ENCODE results near the gene ZNF276. TPM values are rescaled to one million over a fixed set of nuclear protein-coding genes. Genes with fewer than 3 reads are reported as not detected.

Gene ZNF276
- total RNA-seq, 2 donors from 2014 or later = 103 to 104 TPM

GRCh38 chr16:89700100-89700648 is 21.2 kb upstream of the ZNF276 start:
- Mint-ChIP-seq H3K27me3 (no peaks in the 10 kb centered on the region), H3K27ac (peak overlapping the region; percentile 68), H3K36me3 (ENCODE audit: low read depth) (no peaks in the 10 kb centered on the region), H3K4me3 (peak overlapping the region; percentile 84), H3K4me1 (peaks cover 10% of the 10 kb centered on the region)
- ATAC-seq = peak; percentile 32
- H3K9me3 ChIP-seq (ENCODE audit: control insufficient read depth, low read length, poor library complexity, severe bottlenecking) = no peaks in the 10 kb centered on the region
- DNase-seq = peak; percentile 94 to 96 (median 94)

DNA sequence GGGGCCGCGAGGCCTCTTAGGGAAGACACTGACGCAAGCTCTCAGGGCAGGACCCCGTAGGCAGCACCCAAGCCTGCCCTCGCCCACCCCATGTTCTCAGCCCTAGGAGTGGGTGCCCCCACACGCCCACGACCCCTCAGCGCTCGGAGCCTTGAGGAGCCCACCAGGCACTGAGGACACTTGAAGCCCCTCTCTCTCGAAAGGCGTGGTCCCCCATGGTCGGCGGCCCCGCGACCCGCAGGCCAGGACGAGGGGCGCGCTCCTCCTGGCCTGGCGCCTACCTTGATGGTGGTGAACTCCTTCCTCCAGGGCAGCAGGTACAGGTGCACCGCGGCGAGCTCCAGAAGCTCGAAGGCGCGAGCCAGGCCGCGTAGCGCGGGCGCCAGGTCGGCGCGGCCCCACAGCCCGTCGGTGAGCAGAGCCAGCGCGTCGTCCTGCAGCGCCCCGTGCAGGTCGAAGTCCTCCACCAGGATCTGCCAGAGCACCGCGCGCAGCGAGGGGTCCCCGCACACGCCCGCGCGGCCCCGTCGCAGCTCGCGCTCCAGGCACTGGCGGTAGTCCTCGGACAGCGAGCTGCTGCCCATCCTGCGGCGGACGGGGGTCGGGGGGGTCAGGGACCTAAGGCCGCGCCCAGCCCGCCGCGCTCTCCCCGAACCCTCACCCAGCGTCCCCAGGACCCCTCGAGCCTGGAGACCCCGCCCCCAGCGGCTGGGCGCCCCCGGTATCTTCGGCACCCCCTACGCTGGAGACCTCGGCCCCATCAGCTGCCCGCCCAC is 20.5 kb upstream of the ZNF276 start:
- Mint-ChIP-seq H3K27me3 (no peaks in the 10 kb centered on the region), H3K4me3 (peak overlapping the region; percentile 84), H3K36me3 (ENCODE audit: low read depth) (no peaks in the 10 kb centered on the region), H3K27ac (peak overlapping the region; percentile 68), H3K4me1 (peaks cover 11% of the 10 kb centered on the region)
- peak; percentile 24 for ATAC-seq
- DNase-seq = peak; percentile 42 to 49 (median 45)
- H3K9me3 ChIP-seq (ENCODE audit: control insufficient read depth, low read length, poor library complexity, severe bottlenecking) = no peaks in the 10 kb centered on the region

GRCh38 chr16:89701425-89702406 is 19.6 kb upstream of the ZNF276 start, which contains the start of gene SPATA2L:
Gene SPATA2L (minus strand): TSS chr16:89701705. CDS start chr16:89701232, 473 bp downstream.
- peak; percentile 84 for ATAC-seq
- peaks cover 15% of the 10 kb centered on the region for H3K4me1 Mint-ChIP-seq
- no peaks in the 10 kb centered on the region for H3K27me3 Mint-ChIP-seq
- H3K27ac Mint-ChIP-seq = peak within 1 kb of the TSS; percentile 68
- peak within 1 kb of the TSS; percentile 84 for H3K4me3 Mint-ChIP-seq
- H3K9me3 ChIP-seq (ENCODE audit: control insufficient read depth, low read length, poor library complexity, severe bottlenecking) = no peaks in the 10 kb centered on the region
- peak; percentile 97 to 98 (median 98) for DNase-seq
- no peaks in the 10 kb centered on the region for H3K36me3 Mint-ChIP-seq (ENCODE audit: low read depth)

- DNase-seq = no peak
- no peaks in the 10 kb centered on the region for H3K9me3 ChIP-seq (ENCODE audit: control insufficient read depth, low read length, poor library complexity, severe bottlenecking)
- no peak overlapping the region for H3K27ac Mint-ChIP-seq
- H3K27me3 Mint-ChIP-seq = no peaks in the 10 kb centered on the region
- peaks cover 15% of the 10 kb centered on the region for H3K4me1 Mint-ChIP-seq
- ATAC-seq = no peak
- H3K4me3 Mint-ChIP-seq = no peak overlapping the region
- no peaks in the 10 kb centered on the region for H3K36me3 Mint-ChIP-seq (ENCODE audit: low read depth)
Measured at GRCh38 chr16:89704281-89704680, 17.1 kb upstream of the ZNF276 start.

DNA sequence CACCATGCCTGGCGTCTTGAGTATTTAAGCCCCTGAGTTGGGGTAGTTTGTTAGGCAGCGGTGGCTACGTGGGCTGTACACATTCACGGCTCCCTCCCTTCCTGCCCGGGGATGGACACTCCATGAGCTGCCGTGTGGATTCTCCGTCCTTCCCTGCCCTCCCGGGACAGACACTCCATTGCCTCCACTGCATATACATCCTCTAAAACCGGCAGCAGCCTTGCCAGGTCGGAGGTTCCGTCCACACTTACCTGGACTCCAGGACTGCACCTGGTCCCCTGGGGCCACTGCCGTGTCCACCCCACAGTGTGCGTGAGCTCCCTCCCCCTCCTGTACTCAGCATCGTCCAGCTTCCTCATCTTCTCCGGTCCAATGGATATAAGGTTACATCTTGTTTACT is 16.3 kb upstream of the ZNF276 start:
- Mint-ChIP-seq H3K36me3 (ENCODE audit: low read depth) (no peaks in the 10 kb centered on the region), H3K4me1 (peaks cover 13% of the 10 kb centered on the region), H3K27ac (no peak overlapping the region), H3K27me3 (no peaks in the 10 kb centered on the region), H3K4me3 (no peak overlapping the region)
- H3K9me3 ChIP-seq (ENCODE audit: control insufficient read depth, low read length, poor library complexity, severe bottlenecking) = no peaks in the 10 kb centered on the region
- DNase-seq (no peak), ATAC-seq (no peak)

GRCh38 chr16:89706518-89707260 is 14.6 kb upstream of the ZNF276 start:
- Mint-ChIP-seq H3K4me3 (no peak overlapping the region), H3K36me3 (ENCODE audit: low read depth) (no peaks in the 10 kb centered on the region), H3K4me1 (peaks cover 8% of the 10 kb centered on the region), H3K27me3 (no peaks in the 10 kb centered on the region), H3K27ac (no peak overlapping the region)
- DNase-seq (no peak), ATAC-seq (no peak)
- no peaks in the 10 kb centered on the region for H3K9me3 ChIP-seq (ENCODE audit: control insufficient read depth, low read length, poor library complexity, severe bottlenecking)

DNA sequence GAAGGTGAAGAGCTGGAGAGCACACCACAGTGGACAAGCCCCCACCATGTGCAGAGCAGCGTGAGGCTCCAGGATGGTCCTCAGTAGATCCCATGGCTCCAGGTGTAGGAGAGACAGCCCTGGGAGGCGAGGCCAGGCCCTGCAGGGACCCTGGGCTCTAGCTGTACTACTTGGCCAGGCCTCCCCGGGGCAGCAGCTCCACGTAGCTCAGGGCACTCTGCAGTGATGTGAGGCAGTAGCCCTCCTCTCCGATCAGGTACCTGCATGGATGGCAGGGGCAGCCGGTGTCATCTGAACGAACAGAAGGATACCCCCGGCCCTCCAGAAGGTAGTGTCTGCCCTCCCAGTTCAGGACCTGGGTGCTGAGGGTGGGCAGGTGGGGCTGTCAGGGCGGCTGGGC is 13.6 kb upstream of the ZNF276 start:
- Mint-ChIP-seq H3K4me1 (peaks cover 5% of the 10 kb centered on the region), H3K27me3 (no peaks in the 10 kb centered on the region), H3K4me3 (no peak overlapping the region), H3K27ac (no peak overlapping the region), H3K36me3 (ENCODE audit: low read depth) (no peaks in the 10 kb centered on the region)
- H3K9me3 ChIP-seq (ENCODE audit: control insufficient read depth, low read length, poor library complexity, severe bottlenecking) = no peaks in the 10 kb centered on the region
- DNase-seq = no peak
- ATAC-seq = no peak

DNA sequence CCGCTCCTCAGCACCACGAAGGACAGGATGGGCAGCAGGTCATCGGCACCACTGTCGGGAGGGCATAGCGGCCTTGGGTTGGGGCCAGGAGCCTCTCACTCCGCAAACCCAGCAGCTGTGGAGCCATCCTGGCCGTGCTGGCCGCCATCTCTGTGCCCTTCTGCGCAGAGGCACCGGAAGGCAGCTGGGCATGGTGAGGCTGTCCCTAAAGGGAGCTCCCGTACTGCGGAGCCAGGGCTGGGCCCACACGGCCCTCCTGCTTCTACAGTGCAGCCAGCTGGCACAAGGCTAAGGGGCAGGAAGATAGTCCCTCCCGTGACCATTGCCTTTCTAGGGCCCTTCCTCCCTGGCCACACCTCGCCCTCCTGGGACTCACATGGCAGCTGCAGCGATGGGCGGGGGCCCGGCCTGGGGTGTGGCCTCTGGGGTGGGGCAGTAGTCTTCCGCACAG is 12.8 kb upstream of the ZNF276 start:
- no peaks in the 10 kb centered on the region for H3K9me3 ChIP-seq (ENCODE audit: control insufficient read depth, low read length, poor library complexity, severe bottlenecking)
- no peak for DNase-seq
- ATAC-seq = no peak
- no peaks in the 10 kb centered on the region for H3K27me3 Mint-ChIP-seq
- peaks cover 5% of the 10 kb centered on the region for H3K4me1 Mint-ChIP-seq
- H3K4me3 Mint-ChIP-seq = no peak overlapping the region
- no peaks in the 10 kb centered on the region for H3K36me3 Mint-ChIP-seq (ENCODE audit: low read depth)
- no peak overlapping the region for H3K27ac Mint-ChIP-seq

DNA sequence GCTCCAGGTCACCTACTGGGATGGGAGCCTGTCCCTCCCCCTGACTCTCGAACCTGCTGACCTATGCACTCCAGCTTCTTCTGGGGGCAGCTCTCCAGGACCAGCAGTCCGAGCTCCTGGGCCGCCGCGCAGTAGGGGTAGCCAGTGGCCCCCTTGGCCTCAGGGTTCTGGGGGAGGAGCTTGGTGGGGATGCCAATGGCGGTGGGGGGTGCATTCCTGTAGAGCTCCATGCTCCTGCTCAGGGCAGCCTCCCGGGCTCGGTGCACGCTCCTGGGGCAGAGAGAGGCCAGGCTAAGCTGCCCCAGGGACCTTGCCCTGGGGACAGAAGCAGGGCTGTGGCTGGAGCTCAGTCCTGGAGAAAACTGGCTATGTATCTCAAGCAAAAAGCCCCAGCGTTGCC is 12.2 kb upstream of the ZNF276 start:
- no peaks in the 10 kb centered on the region for H3K36me3 Mint-ChIP-seq (ENCODE audit: low read depth)
- no peaks in the 10 kb centered on the region for H3K27me3 Mint-ChIP-seq
- H3K4me3 Mint-ChIP-seq = no peak overlapping the region
- DNase-seq (no peak), ATAC-seq (no peak)
- H3K27ac Mint-ChIP-seq = no peak overlapping the region
- peaks cover 5% of the 10 kb centered on the region for H3K4me1 Mint-ChIP-seq
- H3K9me3 ChIP-seq (ENCODE audit: control insufficient read depth, low read length, poor library complexity, severe bottlenecking) = no peaks in the 10 kb centered on the region

DNA sequence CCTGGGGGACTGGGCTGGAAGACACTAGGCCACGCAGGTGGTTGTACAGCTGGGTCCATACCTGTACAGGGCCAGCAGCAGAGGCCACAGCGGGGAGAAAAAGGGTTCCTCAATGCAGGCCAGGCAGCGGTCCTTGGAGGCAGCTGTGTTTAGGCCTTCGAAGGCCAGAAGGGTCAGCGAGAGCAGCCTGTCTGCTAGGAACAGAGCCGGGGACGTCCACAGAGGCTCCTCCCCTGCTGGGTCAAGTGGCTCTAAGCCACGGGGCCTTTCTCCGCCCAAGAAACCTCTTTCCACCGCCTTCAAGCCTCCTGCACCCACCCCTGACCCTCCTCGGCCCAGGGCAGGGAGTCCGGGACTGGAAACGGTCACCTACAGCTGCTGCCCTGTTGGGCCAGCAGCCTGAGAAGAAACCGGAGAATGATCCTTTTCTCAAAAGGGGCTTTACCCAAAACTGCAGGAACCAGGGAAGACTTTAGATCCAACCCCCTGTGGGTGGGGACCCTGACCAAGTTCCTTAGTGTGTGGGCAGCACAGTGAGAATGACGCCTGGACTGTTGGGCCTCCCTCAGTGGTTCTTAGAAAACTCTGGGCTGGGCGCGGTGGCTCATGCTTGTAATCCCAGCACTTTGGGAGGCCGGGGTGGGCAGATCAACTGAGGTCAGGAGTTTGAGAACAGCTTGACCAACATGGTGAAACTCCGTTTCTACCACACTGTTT is 11.5 kb upstream of the ZNF276 start:
- H3K9me3 ChIP-seq (ENCODE audit: control insufficient read depth, low read length, poor library complexity, severe bottlenecking) = no peaks in the 10 kb centered on the region
- H3K4me3 Mint-ChIP-seq = no peak overlapping the region
- no peak for ATAC-seq
- H3K27ac Mint-ChIP-seq = no peak overlapping the region
- DNase-seq = no peak
- H3K27me3 Mint-ChIP-seq = no peaks in the 10 kb centered on the region
- no peaks in the 10 kb centered on the region for H3K36me3 Mint-ChIP-seq (ENCODE audit: low read depth)
- peaks cover 6% of the 10 kb centered on the region for H3K4me1 Mint-ChIP-seq

DNA sequence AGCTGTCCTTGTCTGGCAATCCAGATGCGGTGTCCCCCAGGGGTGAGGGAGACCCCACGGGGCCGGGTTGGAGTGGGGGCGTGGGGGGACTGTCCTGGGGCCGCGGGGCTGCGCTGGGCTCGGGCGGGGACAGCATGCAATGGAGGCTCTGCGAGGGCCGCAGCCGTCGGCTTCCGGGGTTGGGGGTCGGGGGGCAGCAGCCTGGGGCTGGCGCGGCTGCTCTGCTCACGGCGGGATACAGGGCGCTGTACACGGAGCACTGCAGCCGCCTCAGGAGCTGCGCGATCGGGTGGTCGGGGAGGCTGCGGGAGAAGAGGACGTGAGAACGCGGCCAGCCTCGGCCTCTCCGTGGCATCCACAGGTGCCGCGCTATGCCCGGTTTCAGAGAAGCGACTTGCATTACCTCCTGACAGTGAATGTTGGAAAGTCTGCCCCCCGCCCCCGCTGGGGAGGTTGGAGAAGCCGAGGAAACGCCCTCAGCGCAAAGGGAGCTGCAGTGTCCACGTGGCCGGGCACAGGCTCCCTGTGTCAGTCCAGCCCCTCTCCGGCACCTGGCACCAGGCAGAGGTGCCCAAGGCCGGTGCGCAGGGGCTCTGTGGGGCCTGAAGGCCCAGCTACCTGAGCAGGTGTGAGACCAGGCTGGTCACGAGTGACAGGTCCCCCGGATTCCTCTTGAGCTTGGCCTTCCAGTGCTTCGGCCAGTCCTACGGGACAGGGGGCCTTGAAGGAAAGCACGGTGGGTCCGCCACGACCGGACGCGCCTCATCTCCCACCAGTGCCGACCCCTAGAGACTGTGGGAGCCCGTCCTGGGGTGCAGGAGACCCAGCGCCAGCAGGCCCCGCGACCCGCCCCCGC is 10.4 kb upstream of the ZNF276 start:
- no peak for DNase-seq

More for the DNA sequence above, 10.4 kb upstream of the ZNF276 start:
- peaks cover 5% of the 10 kb centered on the region for H3K4me1 Mint-ChIP-seq
- H3K9me3 ChIP-seq (ENCODE audit: control insufficient read depth, low read length, poor library complexity, severe bottlenecking) = no peaks in the 10 kb centered on the region
- H3K27me3 Mint-ChIP-seq = no peaks in the 10 kb centered on the region
- H3K36me3 Mint-ChIP-seq (ENCODE audit: low read depth) = no peaks in the 10 kb centered on the region
- ATAC-seq = no peak
- no peak overlapping the region for H3K27ac Mint-ChIP-seq
- H3K4me3 Mint-ChIP-seq = no peak overlapping the region

Measured in T-helper 17 cell (primary cell).